OCI-LY3 (cell line): ENCODE measurements around the gene GTPBP1.

ENCODE experiments used
- CTCF ChIP-seq: fragments of 200-600, 300-600 bp; sonication (generic); IDR thresholded peaks from 2 replicates; pipeline ENCODE4 v1.5.1; 2014; ENCODE audit warnings: antibody characterized with exemption, low read length, low read depth
- EZH2phosphoT487 ChIP-seq: fragments of 200-600 bp; shearing (Covaris generic); IDR thresholded peaks from 2 replicates; pipeline ENCODE4 v1.6.1; 2018; ENCODE audit warnings: antibody characterized with exemption, mixed run types, low read depth

GRCh38 chr22:38733724-38734381 lies 28.1 kb downstream of the GTPBP1 start:
- TF ChIP-seq CTCF (no peak), EZH2phosphoT487 (no peak)
